GM06990 (cell line): ENCODE data around the gene CCK.

ENCODE experiments used
- DNase-seq: peaks from one replicate; pipeline ENCODE4 v3.0.0-alpha.2; 2011; ENCODE audit not compliant: insufficient read length; ENCODE audit errors: extremely low read depth
- H3K27me3 ChIP-seq: replicated peaks from 2 replicates; pipeline ENCODE4 v1.6.0; 2011; ENCODE audit warnings: low read length; ENCODE audit not compliant: control insufficient read depth, insufficient read depth
- H3K36me3 ChIP-seq: 2 replicates; pipeline ENCODE4 v1.5.1; 2011; ENCODE audit warnings: low read length; ENCODE audit not compliant: control insufficient read depth, insufficient read depth
- H3K4me3 ChIP-seq: replicated peaks from 2 replicates; pipeline ENCODE4 v1.5.1; 2011; ENCODE audit warnings: low read depth, mild to moderate bottlenecking, control low read depth, low read length
- TF ChIP-seq, protein P1 (sequence below): IDR thresholded peaks from 2 replicates; pipeline ENCODE4 v1.5.1; 2011; ENCODE audit warnings: low read length, control low read depth, mild to moderate bottlenecking, inconsistent platforms; ENCODE audit not compliant: insufficient read depth, poor library complexity, severe bottlenecking

The CCK gene

DNA sequence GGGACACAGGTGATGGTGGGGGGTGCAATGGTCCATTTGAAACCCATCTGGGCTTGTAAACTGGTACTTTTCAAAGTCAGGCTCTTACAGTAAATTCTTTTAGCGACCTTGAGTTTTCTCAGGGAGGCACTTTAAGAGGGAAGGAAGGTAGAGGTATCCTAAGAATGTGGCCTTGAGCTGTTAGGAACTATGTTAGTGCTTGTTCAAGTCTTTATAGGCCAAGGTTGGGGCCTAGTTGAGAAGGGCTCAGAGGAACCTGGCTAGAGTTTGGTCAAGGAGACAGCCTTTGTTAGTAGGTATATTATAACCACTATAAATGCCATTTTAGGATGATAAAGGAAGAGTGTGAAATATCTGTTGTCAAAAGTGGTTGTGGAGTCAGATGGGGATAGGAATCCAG is 9.2 kb upstream of the CCK start:
- no peak for DNase-seq
- no peaks in the 10 kb centered on the region for H3K27me3 ChIP-seq
- TF ChIP-seq, protein P1, sequence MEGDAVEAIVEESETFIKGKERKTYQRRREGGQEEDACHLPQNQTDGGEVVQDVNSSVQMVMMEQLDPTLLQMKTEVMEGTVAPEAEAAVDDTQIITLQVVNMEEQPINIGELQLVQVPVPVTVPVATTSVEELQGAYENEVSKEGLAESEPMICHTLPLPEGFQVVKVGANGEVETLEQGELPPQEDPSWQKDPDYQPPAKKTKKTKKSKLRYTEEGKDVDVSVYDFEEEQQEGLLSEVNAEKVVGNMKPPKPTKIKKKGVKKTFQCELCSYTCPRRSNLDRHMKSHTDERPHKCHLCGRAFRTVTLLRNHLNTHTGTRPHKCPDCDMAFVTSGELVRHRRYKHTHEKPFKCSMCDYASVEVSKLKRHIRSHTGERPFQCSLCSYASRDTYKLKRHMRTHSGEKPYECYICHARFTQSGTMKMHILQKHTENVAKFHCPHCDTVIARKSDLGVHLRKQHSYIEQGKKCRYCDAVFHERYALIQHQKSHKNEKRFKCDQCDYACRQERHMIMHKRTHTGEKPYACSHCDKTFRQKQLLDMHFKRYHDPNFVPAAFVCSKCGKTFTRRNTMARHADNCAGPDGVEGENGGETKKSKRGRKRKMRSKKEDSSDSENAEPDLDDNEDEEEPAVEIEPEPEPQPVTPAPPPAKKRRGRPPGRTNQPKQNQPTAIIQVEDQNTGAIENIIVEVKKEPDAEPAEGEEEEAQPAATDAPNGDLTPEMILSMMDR = no peak
- H3K36me3 ChIP-seq = no peaks in the 10 kb centered on the region
- H3K4me3 ChIP-seq = no peak overlapping the region

DNA sequence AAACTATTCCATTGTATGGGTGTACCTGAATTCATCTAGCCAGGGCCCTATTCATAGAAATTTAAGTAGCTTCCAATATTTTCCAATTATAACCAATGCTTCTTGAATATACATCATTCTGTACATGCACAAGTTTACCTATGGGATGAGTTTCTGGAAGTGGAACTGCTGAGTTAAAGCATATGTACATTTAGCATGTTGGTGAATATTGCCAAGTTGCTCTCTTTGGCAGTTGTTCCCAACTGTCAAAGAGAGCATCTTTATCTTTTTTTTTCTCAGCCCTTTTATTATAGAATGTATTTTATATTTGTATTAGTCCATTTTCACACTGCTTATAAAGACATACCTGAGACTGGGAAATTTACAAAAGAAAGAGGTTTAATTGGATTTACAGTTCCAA is 8.3 kb upstream of the CCK start:
- TF ChIP-seq, protein P1 = no peak
- Histone ChIP-seq H3K27me3 (no peaks in the 10 kb centered on the region), H3K4me3 (no peak overlapping the region), H3K36me3 (no peaks in the 10 kb centered on the region)
- DNase-seq = no peak

DNA sequence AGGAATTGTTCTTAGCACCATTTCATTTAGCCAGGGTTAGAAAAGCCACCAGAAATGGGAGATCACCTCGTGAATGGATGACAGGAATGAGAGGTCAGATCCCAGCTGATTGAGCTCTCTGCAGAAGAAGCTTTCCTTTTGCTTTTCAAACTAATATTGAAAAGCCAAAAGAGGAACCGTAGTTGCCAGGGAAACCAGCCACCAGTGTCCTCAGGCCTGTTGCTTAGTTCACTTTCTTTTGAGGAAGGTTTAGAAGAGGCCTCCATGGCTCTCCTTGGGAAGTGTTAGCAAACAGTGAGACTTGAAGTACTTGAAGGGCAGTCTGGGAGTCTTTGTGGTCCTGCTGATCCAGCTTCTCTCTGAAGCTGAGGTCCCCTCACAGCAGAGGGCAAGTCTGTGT is 7.4 kb upstream of the CCK start:
- Histone ChIP-seq H3K36me3 (no peaks in the 10 kb centered on the region), H3K27me3 (no peaks in the 10 kb centered on the region), H3K4me3 (no peak overlapping the region)
- TF ChIP-seq, protein P1 = no peak
- no peak for DNase-seq

DNA sequence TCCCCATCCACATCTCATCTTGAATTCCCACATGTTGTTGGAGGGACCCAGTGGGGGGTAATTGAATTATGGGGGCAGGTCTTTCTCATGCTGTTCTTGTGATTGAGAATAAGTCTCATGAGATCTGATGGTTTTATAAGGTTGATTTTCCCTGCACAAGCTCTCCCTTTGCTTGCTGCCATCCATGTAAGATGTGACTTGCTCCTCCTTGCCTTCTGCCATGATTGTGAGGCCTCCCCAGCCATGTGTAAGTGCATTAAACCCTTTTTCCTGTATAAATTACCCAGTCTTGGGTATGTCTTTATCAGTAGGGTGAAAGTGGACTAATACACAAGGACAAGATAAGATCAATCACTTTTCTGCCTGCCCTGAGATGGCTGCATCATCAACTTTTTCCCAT is 5.8 kb upstream of the CCK start:
- DNase-seq = no peak
- Histone ChIP-seq H3K27me3 (no peaks in the 10 kb centered on the region), H3K36me3 (no peaks in the 10 kb centered on the region), H3K4me3 (no peak overlapping the region)
- TF ChIP-seq, protein P1 = no peak

DNA sequence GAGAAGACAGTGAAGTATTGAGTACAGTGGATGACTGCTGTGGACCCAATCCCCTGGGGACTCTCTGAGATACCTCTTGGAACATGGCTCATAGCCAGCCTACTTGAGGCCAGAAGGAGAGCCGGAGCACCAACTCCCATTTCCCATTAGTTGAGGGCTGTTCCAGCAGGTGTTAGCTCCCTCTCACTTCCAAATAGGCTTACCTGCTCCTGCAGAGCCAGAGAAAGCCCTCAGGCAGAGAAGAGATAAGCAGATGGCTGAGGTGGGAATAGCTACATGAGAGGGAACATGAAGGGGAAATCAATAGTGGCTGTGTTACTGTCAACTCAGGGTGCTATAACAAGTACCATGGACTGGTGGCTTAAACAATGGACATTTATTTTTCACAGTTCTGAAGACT is 4.6 kb upstream of the CCK start:
- Histone ChIP-seq H3K4me3 (no peak overlapping the region), H3K27me3 (no peaks in the 10 kb centered on the region), H3K36me3 (no peaks in the 10 kb centered on the region)
- TF ChIP-seq, protein P1 = no peak
- no peak for DNase-seq

DNA sequence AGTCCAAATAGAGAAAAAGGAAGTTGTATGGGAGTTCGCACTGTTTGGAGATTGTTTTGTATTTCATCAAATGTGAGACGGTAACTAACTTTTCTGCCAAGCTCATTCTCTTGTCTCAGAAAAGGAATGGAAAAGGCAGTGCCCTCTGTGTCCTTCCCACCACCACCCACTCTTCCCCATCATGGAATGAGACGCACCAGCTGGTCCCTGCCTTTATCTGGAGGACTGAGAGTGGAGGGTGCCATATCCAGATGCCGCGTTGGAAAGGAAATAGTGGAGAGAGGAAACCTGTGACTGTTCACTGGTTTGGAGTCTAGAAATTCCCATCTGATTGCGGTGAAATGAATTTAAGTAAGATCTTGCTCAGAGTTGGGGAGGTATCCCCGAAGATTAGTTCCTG is 3.7 kb upstream of the CCK start:
- TF ChIP-seq, protein P1 = no peak
- H3K27me3 ChIP-seq = no peaks in the 10 kb centered on the region
- H3K4me3 ChIP-seq = no peak overlapping the region
- no peaks in the 10 kb centered on the region for H3K36me3 ChIP-seq
- no peak for DNase-seq
